Stimulated activated naive CD4-positive, alpha-beta T cell treated with Interleukin-2 at 50 U/mL for 16 hours (primary cell): ENCODE data around the gene ANKRD49.
A peak's percentile ranks its signal among the peaks of the same experiment; 100 is the strongest.

Source experiments
- DNase-seq: peaks from one replicate; lab custom pipeline; 2025; lab: John Stamatoyannopoulos, UW

The ANKRD49 gene

DNA sequence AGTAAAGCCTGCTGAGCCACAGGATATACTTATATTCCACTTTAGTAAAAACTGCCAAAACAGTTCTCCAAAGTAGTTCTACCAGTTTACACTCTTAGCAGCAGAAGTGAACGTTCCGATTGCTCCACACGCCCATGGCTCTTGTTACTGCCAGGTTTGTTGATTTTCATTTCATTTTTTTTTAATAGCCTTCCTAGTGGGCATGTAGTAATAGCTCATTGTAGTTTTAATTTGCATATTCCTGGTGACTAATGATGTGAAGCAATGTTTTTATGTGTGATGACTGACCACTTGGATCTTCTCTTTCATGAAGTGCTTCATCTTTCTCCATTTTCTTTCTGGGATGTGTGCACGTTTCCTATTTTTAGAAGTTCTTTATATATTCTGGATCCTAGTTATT lies 13.7 kb downstream of the ANKRD49 start:
- no peak for DNase-seq

DNA sequence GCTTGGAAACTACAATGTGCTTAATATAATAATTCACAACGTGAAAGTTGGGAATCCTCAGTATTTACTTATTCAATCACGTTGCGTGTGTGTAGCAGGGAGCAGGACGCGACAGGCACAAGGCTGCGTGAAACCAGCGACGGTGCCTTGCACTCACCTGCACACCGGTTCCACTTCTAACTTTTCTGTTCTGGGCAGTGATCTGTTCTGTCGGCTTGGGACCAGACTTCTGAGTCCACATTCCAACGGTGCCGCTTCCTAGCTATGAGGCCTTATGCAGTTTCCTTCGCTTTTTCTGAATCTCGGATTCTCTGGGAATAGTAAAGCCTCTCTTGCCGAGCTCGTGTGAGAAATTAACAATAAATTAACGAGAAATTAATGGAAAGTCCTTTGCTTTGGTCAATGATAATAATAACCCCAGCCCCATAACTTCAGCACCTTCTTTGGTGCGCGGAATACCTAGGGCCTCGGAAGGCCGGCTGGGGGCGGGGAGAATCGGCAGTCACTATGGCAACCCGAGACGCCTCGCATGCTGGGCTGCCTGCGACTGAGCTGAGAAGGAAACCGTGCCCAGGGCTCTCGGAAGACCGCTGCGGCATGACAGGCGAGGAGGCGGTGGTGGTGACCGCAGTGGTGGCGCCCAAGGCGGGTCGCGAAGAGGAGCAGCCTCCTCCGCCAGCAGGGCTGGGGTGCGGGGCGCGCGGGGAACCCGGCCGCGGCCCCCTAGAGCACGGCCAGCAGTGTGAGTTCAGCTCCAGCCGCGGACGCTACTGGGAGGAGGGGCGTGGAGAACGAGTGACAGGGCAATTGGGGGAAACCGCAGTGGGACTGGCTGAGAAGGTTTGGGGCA lies 18.4 kb downstream of the ANKRD49 start, which contains the start of gene C11orf97:
Gene C11orf97, plus strand, starts transcription at position 530 of the 850 bp plus-strand sequence. Its CDS starts 68 bp downstream, at position 598.
- peak; percentile 30 for DNase-seq

- DNase-seq, result no peak
These were observed 19.3 kb downstream of the ANKRD49 start for GRCh38 chr11:94513091-94513490.

DNA sequence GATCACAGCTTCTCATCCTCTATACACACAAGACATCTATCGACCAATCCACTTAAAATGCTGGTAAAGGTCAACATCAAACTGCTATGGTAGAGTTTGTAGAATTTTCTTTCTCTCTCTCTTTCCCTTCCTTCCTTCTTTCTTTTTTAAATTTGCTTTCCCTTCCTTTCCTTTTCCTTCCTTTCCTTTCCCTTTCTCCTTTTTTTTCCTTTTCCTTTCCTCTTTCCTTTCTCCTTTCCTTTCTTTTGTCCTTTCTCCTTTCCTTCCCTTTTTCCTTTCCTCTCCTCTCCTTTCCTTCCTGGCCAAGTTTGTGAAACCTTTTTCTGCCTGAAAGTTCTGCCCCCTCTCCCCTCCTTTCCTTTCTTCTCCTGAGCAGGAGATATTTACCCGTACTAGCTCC lies 21.6 kb downstream of the ANKRD49 start:
- no peak for DNase-seq

- DNase-seq, result no peak
These were observed 22.9 kb downstream of the ANKRD49 start for GRCh38 chr11:94516725-94517124.

DNA sequence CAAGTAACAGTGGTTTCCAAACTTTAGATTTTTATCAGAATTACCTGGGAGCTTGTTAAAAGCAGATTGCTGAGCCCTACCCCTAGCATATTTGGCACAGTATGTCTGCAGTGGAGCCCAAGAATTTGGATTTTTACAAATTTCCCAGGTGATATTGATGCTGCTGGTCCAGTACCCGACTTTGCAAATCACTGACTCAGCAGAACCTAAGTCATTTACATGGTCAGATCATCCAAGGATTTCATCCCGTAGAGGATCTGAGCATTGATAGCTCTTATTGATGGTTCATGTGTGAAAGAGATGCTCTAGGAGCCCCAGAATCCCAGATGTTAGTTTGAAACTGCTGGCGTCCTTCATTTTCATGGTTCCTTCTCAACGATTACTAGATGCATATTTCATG lies 24.5 kb downstream of the ANKRD49 start:
- DNase-seq, result no peak

DNA sequence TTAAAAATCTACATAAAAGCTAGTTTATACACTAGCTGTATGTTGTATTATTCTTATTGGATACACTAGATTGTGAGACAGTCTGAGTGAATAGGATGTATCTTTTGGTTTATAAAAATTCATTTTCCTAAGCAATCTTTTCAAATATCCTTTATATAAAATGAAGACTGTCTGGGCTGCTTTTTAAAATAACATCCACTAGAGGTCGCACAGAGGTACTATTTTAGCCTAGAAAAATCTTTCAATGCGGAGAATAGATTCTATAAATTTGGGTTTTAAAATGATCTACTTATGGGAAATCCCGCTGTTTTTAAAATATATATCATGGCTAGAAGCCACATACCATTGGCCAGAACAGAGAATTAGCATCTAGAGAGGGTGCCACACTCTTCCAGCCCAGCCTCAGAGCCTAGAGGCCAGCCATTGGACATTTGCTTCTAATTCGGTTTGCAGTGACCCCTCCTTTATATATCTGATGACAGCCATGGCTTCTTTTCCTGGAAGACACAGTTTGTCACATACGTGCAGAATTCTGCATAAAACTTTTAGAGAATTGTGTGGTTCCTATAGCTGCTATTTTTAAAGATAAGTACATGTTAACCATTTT lies 25.8 kb downstream of the ANKRD49 start:
- no peak for DNase-seq

GRCh38 chr11:94521684-94522083 lies 27.9 kb downstream of the ANKRD49 start:
- no peak for DNase-seq

DNA sequence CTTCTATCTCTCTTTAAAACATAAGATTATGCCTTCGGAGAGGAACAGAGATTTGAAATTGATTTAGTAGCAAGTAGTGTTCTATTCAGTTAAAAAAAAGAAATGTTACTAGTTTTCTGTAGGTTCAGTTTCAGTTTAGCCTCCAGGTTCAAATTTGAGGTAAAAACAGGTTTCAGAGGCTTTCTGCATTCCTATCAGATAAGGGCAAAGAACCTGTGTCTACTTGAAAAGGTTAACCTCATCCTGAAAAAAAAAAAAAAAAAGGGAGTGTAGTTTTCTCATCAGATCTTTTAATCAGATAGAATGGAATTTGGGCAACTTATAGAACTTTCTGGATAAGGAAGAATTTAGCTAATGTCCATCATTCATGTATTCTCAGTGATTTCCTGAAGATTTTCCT lies 30.6 kb downstream of the ANKRD49 start:
- no peak for DNase-seq

- no peak for DNase-seq
These were observed 32.0 kb downstream of the ANKRD49 start for GRCh38 chr11:94525546-94526324.

DNA sequence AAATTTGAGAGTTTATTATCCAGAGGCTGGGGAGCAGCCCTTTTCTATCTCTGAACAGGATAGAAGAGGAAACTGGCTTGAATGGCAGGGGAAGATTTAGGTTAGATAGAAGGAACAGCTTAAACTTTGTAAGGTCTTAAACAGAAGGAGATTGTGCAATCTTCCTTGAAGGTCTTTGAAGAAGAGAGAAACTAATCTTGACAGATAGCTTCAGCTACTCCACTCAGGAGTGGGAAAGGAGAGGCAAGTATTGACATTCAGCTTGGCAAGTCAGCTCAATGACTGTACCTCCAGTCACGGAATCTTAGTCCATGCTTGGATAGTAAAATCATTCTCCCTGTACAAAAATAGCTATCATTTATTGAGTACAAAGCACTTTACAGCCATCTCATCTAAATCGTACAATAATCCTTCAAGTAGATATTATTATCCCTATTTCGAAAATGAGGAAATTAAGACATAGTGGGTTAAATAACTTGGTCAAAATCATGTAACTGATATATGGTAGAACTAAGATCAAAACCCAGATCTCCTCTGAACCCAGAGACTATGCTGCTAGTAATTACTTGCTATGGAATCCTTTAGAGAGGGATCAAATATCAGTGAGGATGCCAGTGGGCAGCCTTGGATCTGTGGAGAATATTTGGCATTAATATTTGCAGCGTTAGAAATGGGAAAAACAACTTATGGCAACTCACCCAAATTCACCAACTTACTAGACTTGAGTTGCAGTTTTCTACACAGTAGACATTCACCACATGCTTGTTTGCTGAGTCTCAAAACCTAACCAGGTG lies 33.1 kb downstream of the ANKRD49 start:
- no peak for DNase-seq

- no peak for DNase-seq
These were observed 34.8 kb downstream of the ANKRD49 start for GRCh38 chr11:94528551-94528950.

GRCh38 chr11:94532211-94532610 lies 38.4 kb downstream of the ANKRD49 start:
- DNase-seq, result no peak

DNA sequence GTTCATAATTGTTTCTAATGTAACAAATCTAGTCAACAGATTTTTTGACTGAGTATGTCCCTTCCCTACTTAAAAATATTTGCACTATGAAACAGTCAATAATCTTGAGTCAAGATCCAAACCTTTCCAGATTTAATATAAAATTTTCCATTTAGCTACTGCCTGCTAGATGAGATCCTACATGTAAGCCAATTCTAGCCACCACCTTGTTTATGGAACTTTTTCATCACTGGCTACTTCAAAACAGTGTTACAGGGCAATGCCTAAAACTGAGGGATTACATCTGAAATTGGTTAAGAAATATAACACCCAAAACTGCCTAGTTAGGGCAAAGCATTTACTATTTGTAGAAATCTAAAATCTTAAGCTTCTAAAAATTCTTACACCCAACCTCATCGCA lies 39.4 kb downstream of the ANKRD49 start:
- DNase-seq, result no peak

GRCh38 chr11:94533696-94534630 lies 40.2 kb downstream of the ANKRD49 start:
- DNase-seq, result no peak

- DNase-seq, result no peak
These were observed 42.6 kb downstream of the ANKRD49 start for GRCh38 chr11:94536386-94536785.

- no peak for DNase-seq
These were observed 43.3 kb downstream of the ANKRD49 start for GRCh38 chr11:94537031-94537600.

DNA sequence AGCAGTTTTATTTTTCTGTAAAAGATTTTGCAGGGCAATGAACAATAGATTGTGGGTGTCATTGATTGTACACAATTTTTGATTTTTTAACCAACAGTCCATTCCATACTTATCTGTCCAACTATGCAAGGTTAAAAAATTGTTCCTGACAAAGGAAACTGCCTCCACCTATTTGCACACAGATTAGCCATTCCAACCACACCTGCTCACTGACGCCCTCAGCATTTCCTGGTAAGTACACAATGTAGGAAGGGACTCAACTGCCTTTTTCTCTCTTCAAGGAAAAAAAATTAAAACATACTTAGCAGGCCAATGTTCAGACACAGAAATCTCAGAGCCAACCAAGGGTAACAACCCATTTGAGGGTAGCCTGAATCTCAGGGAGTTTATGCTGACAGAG lies 45.6 kb downstream of the ANKRD49 start:
- DNase-seq, result no peak

GRCh38 chr11:94543695-94544645 lies 50.2 kb downstream of the ANKRD49 start, which contains the start of gene FUT4:
Gene FUT4, plus strand, starts transcription at chr11:94543921. Its CDS starts 213 bp downstream, at chr11:94544134.
- peak; percentile 66 for DNase-seq
